ENCODE results near the gene HSF5. TPM values are rescaled to one million over a fixed set of nuclear protein-coding genes. Genes with fewer than 3 reads are reported as not detected.

The HSF5 gene
- polyA plus RNA-seq, 2 of the 4 experiments (the other 2 are of a cell fraction) = not detected

DNA sequence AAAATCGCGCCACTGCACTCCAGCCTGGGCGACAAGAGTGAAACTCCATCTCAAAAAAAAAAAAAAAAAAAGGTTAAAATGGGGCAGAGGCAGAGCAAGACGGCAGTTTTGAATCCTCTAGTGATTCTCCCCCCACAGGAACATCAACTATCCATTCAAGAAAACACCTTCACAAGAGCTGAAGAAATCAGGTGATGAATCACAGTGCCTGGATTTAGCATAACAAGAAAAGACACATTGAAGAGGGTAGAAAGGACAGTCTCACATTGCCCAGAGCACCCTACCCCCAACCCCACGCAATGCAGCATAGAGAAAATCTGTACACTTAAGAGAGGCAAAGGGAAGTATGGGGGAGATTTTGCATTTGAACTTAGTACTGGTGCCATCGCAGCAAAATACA is 42.1 kb downstream of the HSF5 start:
- DNase-seq (ENCODE audit: low read depth in 1 of 2, low spot score in 1 of 2) (no peak), ATAC-seq (no peak), FAIRE-seq (no peak)
- WGBS (ENCODE audit: missing lambda C conversion rate) = 72% methylated on average over 6 of the region's 6 CpGs
- no peak overlapping the region for H3K4me2 ChIP-seq
- peaks cover 10% of the 10 kb centered on the region; the same call in 2 of the 3 replicates for H3K9me3 ChIP-seq
- no peaks in the 10 kb centered on the region for H3K4me1 ChIP-seq
- ChIA-PET CTCF (interaction anchor here (0.6 to 11.9 kb wide), 7 partner anchors 10 to 468 kb away, joined by 3 to 315 read pairs (median 16); no protein-coding TSS in a partner anchor), POLR2A (no interaction called here)
- no peak overlapping the region for H3K27ac ChIP-seq
- TF ChIP-seq, protein P1, sequence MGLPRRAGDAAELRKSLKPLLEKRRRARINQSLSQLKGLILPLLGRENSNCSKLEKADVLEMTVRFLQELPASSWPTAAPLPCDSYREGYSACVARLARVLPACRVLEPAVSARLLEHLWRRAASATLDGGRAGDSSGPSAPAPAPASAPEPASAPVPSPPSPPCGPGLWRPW (IDR thresholded peaks at IDR 0.05) = no peak
- TF ChIP-seq HOXA7 (CRISPR knock-in tag; IDR thresholded peaks at IDR 0.05) (no peak), RCOR1 (IDR thresholded peaks at IDR 0.05; ENCODE audit: low read depth, low read length) (no peak), BHLHE40 (IDR thresholded peaks at IDR 0.05; ENCODE audit: low read depth, low read length) (no peak), TP53 (CRISPR knock-in tag; IDR thresholded peaks at IDR 0.05) (no peak), KDM5A (IDR thresholded peaks at IDR 0.05) (no peak), HOXB5 (CRISPR knock-in tag; IDR thresholded peaks at IDR 0.05) (no peak), JUN (IDR thresholded peaks at IDR 0.05) (no peak), ZSCAN20 (CRISPR knock-in tag; IDR thresholded peaks at IDR 0.05) (no peak), POLR2A (IDR thresholded peaks at IDR 0.05; ENCODE audit: low read length) (no peak), CBX2 (IDR thresholded peaks at IDR 0.05; ENCODE audit: borderline replicate concordance, low read depth) (no peak)
- TF ChIP-seq, protein P2, sequence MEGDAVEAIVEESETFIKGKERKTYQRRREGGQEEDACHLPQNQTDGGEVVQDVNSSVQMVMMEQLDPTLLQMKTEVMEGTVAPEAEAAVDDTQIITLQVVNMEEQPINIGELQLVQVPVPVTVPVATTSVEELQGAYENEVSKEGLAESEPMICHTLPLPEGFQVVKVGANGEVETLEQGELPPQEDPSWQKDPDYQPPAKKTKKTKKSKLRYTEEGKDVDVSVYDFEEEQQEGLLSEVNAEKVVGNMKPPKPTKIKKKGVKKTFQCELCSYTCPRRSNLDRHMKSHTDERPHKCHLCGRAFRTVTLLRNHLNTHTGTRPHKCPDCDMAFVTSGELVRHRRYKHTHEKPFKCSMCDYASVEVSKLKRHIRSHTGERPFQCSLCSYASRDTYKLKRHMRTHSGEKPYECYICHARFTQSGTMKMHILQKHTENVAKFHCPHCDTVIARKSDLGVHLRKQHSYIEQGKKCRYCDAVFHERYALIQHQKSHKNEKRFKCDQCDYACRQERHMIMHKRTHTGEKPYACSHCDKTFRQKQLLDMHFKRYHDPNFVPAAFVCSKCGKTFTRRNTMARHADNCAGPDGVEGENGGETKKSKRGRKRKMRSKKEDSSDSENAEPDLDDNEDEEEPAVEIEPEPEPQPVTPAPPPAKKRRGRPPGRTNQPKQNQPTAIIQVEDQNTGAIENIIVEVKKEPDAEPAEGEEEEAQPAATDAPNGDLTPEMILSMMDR (IDR thresholded peaks at IDR 0.05) = no peak
- TF ChIP-seq, protein P3, sequence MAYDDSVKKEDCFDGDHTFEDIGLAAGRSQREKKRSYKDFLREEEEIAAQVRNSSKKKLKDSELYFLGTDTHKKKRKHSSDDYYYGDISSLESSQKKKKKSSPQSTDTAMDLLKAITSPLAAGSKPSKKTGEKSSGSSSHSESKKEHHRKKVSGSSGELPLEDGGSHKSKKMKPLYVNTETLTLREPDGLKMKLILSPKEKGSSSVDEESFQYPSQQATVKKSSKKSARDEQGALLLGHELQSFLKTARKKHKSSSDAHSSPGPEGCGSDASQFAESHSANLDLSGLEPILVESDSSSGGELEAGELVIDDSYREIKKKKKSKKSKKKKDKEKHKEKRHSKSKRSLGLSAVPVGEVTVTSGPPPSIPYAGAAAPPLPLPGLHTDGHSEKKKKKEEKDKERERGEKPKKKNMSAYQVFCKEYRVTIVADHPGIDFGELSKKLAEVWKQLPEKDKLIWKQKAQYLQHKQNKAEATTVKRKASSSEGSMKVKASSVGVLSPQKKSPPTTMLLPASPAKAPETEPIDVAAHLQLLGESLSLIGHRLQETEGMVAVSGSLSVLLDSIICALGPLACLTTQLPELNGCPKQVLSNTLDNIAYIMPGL (CRISPR knock-in tag; IDR thresholded peaks at IDR 0.05; ENCODE audit: borderline replicate concordance) = no peak
- TF ChIP-seq, protein P4, sequence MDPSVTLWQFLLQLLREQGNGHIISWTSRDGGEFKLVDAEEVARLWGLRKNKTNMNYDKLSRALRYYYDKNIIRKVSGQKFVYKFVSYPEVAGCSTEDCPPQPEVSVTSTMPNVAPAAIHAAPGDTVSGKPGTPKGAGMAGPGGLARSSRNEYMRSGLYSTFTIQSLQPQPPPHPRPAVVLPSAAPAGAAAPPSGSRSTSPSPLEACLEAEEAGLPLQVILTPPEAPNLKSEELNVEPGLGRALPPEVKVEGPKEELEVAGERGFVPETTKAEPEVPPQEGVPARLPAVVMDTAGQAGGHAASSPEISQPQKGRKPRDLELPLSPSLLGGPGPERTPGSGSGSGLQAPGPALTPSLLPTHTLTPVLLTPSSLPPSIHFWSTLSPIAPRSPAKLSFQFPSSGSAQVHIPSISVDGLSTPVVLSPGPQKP (IDR thresholded peaks at IDR 0.05; ENCODE audit: low read depth, low read length) = no peak
- TF ChIP-seq, protein P5, sequence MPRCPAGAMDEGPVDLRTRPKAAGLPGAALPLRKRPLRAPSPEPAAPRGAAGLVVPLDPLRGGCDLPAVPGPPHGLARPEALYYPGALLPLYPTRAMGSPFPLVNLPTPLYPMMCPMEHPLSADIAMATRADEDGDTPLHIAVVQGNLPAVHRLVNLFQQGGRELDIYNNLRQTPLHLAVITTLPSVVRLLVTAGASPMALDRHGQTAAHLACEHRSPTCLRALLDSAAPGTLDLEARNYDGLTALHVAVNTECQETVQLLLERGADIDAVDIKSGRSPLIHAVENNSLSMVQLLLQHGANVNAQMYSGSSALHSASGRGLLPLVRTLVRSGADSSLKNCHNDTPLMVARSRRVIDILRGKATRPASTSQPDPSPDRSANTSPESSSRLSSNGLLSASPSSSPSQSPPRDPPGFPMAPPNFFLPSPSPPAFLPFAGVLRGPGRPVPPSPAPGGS (IDR thresholded peaks at IDR 0.05) = no peak
- TF ChIP-seq, protein P6, sequence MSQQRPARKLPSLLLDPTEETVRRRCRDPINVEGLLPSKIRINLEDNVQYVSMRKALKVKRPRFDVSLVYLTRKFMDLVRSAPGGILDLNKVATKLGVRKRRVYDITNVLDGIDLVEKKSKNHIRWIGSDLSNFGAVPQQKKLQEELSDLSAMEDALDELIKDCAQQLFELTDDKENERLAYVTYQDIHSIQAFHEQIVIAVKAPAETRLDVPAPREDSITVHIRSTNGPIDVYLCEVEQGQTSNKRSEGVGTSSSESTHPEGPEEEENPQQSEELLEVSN (IDR thresholded peaks at IDR 0.05; ENCODE audit: borderline replicate concordance, low read depth) = no peak
- H3K4me3 ChIP-seq = no peak overlapping the region

DNA sequence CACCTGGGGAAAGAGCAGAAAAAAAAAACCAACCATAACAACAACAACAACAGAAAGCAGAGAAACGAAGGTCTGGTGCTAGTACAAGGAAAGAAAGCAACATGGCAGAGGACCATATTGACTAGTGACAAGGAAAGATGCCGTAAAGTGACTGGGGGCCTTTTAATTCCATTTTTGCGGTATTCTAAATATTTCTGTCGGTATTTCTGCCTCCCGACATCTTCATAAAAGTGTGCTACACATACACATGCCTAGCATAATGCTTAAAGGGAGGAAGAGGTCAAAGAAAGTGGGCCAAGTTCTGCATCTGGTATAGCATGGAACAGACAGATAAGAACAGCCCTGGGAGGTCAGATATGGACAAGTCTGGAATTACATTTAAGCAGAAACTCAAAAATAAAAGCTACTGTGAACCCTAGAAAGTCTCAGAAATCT is 51.4 kb downstream of the HSF5 start:
- WGBS (ENCODE audit: missing lambda C conversion rate) = 23% methylated on average over 5 of the region's 5 CpGs
- FAIRE-seq (no peak), DNase-seq (ENCODE audit: low read depth in 1 of 2, low spot score in 1 of 2) (no peak), ATAC-seq (no peak)
- ChIA-PET POLR2A (no interaction called here), CTCF (interaction anchor here (0.9 to 8.9 kb wide), 3 partner anchors 11 to 124 kb away, joined by 4 to 80 read pairs (median 51); no protein-coding TSS in a partner anchor)
- no peaks in the 10 kb centered on the region for H3K9me3 ChIP-seq
- no peak overlapping the region for H3K4me3 ChIP-seq
- no peak overlapping the region for H3K27ac ChIP-seq
- no peak overlapping the region for H3K4me2 ChIP-seq
- H3K4me1 ChIP-seq = no peaks in the 10 kb centered on the region
- TF ChIP-seq ZNF302 (CRISPR knock-in tag; IDR thresholded peaks at IDR 0.05) (no peak), RFX5 (IDR thresholded peaks at IDR 0.05) (no peak), KDM1A (IDR thresholded peaks at IDR 0.05; ENCODE audit: low read depth) (no peak), SMC3 (IDR thresholded peaks at IDR 0.05) (no peak), HOXB5 (CRISPR knock-in tag; IDR thresholded peaks at IDR 0.05) (no peak), FOSB (CRISPR knock-in tag; IDR thresholded peaks at IDR 0.05) (no peak), HOXB13 (CRISPR knock-in tag; IDR thresholded peaks at IDR 0.05; ENCODE audit: low read depth) (no peak), CHD2 (IDR thresholded peaks at IDR 0.05; ENCODE audit: low read length, partially characterized antibody) (no peak), ZSCAN20 (CRISPR knock-in tag; IDR thresholded peaks at IDR 0.05) (no peak)
- TF ChIP-seq, protein P4 (IDR thresholded peaks at IDR 0.05; ENCODE audit: low read depth, low read length) = no peak
- TF ChIP-seq, protein P7, sequence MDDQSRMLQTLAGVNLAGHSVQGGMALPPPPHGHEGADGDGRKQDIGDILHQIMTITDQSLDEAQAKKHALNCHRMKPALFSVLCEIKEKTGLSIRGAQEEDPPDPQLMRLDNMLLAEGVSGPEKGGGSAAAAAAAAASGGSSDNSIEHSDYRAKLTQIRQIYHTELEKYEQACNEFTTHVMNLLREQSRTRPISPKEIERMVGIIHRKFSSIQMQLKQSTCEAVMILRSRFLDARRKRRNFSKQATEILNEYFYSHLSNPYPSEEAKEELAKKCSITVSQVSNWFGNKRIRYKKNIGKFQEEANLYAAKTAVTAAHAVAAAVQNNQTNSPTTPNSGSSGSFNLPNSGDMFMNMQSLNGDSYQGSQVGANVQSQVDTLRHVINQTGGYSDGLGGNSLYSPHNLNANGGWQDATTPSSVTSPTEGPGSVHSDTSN (IDR thresholded peaks at IDR 0.05) = no peak
- TF ChIP-seq, protein P6 (IDR thresholded peaks at IDR 0.05; ENCODE audit: borderline replicate concordance, low read depth) = no peak
- TF ChIP-seq, protein P8, sequence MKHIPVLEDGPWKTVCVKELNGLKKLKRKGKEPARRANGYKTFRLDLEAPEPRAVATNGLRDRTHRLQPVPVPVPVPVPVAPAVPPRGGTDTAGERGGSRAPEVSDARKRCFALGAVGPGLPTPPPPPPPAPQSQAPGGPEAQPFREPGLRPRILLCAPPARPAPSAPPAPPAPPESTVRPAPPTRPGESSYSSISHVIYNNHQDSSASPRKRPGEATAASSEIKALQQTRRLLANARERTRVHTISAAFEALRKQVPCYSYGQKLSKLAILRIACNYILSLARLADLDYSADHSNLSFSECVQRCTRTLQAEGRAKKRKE (CRISPR knock-in tag; IDR thresholded peaks at IDR 0.05; ENCODE audit: low read depth) = no peak

Measured in A549 (cell line).